Measurements from ENCODE around the gene THRB.
A peak's percentile ranks its signal among the peaks of the same experiment; 100 is the strongest.

The THRB gene

DNA sequence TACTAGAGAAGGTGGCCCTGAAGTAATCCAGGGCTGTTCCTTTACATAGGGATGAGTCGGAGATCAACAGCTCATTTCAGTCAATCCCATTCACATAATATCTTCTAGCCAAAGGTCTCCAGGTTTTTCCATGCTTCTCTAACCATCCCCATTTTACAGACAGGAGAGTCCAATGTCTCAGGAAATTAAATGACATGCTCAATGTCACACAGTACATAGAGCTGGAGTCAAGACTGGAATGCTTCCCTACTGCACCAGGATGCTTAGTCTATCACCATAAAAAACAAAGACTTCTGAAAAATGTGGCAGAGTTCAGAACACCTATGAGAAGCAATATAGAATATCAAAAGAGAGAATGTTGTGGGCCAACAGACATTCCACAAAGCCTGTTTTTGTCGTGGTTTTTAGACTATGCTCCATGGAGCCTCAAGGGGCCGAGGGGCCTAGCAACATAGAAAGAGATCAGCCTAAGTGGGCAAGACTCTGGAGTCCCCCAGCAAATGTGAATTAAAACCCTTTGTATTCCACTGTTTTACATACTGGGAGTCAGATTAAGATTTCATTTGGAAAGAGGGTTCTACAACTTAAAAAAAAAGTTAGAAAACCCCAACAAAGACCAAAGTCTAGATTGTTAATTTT lies 122.0 kb downstream of the THRB start:
- no peak for DNase-seq

DNA sequence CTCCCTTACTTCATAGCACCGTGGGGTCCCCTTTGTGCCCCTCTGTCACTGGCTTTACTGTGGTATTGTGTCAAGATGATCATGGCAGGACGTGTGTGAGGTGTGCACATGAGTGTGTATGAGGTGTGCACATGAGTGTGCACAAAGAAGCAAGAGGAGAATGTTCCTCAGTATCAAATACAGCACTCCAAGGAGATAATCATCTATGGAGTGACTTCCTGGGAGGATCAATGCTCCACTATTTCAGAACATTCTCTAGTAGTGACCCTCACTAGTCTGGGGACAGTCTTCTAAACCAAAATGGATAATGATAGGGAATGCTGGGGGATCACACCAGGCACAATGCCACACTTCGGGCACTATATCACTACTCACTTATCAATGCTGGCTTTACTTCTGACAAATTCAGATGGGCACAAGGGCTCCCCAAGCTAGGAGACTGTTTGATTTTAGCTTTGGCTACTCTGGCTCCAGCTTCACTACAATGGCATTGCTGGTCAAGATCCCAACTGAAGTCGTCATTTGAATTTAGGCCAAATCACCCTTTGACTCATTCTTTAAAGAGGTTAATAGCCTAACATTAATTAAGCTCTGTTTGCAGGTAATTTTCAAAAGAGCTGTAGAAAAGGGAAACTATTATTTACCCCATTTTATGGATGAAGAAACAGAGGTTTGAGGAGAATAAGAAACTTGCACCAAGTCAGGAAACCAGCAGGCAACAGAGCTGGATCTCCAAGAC lies 124.1 kb downstream of the THRB start:
- DNase-seq = no peak

DNA sequence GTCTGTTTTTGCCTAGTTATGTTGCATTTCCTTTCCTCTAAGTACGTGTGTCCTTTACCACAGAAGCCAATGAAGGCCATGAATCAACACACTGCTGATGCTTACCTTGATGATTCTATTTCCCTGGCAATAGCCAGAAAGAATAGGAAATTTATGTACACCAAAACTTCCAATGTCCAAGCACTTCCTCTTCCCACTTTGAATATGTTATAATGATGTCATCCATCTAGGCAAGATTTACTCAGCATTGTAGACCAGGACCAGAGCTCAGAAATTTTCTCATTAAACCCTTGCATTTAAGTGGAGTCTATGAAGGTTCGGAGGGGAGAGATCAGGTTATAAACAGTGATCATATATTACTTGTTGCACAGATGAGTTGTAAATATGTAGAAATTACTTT lies 126.0 kb downstream of the THRB start:
- DNase-seq = no peak

- no peak for DNase-seq
Measured at GRCh38 chr3:24367664-24368264, 126.9 kb downstream of the THRB start.

DNA sequence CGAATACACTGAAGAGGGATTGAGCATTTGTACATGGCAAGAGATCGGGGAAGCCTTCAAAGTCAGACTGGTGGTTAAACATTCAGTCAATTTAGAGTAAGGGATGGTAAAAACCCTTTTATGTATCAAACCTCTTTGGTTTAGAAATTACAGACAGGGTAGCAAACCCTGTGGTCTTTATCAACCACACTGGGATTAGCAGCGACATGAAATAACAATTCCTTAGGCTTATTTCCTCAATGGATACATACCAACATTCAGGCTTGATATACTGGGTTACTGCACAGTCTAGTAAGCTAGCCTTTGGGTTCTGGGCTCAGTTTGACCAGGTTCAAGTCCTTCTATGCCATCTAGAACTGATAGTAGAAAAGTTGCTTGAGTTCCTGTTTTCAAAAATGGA lies 127.4 kb downstream of the THRB start:
- no peak for DNase-seq

GRCh38 chr3:24365168-24365567 lies 129.5 kb downstream of the THRB start:
- DNase-seq = peak; percentile 38

DNA sequence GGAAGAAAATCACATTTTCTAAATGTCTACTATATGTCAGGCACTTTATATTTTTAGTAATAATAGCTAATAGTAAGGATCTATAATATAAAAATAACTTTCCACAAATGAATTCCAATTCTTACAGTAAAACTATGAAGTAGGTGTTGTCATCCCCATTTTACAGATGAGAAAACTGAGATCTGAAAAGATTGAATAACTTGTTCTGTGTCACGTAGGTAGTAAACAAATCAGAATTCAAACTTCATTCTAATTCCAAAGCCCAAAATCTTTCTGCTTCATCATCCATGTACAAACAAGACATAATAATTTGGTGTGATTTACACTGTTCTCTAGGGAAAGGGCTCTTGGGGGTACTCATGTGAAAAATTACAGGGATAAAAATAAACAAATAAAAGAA lies 130.3 kb downstream of the THRB start:
- no peak for DNase-seq

DNA sequence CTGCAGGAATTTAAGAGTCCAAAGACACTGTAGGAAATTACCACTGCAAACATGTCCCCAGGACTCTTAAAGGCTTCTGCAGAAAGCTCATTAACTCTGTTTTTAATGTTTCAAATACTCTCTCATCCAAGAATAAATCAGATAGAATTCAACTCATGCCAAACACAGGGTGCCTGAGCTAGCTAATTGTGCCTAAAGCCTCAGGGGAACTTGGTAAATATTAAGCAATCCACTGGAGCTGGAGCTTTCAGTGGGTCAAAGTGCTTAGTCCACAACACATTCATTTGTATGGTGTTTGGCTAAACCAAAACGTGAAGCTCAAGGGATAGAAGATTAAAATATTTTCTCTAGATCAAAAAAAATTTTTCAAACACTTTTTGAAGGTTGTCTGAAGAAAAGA lies 131.4 kb downstream of the THRB start:
- no peak for DNase-seq

- DNase-seq = no peak
Measured at GRCh38 chr3:24361623-24362022, 133.0 kb downstream of the THRB start.

GRCh38 chr3:24360957-24361356 lies 133.7 kb downstream of the THRB start:
- no peak for DNase-seq

- no peak for DNase-seq
Measured at GRCh38 chr3:24359645-24360462, 134.8 kb downstream of the THRB start.

DNA sequence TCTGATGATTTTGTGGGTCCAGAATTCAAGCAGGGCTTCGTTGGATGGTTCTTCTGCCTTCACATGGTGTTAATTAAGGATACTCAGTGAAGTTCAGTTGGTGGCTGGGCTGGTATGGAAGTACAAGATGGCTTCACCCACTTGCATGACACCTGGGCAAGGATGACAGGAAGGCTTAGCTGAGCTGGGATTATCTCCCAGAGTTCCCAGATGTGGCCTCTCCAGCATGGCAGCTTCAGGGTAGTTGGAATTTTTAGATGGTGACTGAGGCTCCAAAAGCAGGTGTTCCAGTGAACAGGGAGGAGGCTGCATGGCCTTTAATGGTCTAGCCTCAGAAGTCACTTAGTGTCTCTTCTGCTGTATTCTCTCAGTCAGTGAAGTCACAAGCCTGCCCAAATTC lies 135.5 kb downstream of the THRB start:
- DNase-seq = no peak

- DNase-seq = no peak
Measured at GRCh38 chr3:24357635-24358034, 137.0 kb downstream of the THRB start.

DNA sequence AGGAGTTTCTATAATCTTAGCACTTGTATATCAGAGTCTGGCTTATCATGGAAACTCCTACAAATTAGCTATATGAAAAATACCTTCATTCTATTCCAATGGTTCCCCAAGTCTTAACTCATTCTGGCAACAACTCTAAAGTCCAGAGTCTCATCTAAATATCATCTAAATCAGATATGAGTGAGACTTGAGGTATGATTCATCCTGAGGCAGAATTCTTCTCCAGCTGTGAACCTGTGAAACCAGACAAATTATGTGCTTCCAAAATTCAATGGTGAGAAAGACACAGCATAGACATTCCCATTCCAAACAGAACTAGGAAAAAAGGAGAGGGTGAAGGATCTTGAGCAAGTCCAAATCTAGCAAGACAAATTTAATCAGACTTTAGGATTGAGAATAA lies 138.8 kb downstream of the THRB start:
- no peak for DNase-seq

DNA sequence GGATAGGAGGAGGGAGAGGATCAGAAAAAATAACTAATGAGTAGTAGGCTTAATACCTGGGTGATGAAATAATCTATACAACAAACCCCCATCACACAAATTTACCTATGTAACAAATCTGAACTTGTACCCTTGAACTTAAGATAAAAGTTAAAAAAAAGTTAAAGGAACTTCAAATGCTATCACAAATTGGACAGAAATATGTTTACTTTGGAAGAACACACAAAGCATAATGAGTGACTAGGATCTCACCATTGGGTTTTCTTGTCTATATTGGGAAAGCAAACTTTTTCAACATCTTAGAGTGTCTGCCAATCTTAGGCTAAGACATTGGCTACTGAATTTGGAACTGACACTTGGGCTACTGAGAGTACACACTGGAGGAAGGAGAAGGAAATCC lies 140.4 kb downstream of the THRB start:
- no peak for DNase-seq

- no peak for DNase-seq
Measured at GRCh38 chr3:24352893-24353553, 141.6 kb downstream of the THRB start.

DNA sequence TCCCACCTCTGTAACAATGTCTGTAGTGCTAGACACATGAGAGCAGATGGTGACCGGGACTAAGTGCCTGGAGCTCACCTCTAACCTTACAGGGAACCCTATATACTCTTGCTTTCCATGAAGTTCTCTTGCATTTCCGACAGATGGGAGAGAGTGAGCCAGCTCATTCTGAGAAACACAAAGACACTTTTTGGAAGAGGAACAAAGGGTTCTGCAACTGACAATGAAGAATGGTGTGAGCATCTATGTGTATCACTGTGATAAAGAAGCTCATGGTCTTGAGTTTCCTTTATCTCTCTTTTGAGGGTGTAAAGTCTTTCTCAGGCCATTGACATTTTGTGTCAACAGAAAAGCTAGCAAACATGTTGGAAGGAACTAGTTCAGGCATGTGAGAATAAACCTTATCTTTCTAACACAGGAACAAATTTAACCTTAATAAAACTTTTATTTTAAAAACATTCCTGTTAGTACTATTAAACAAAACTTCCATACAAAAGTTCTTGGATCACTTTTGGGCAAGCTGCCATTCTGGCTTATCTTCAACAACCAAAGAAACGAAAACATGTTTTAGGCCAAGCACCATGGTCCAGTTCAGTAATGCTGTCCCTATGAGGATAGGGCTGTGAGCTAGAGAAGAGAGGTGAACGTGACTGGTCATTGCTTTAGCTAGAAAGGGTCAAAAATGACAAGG lies 142.7 kb downstream of the THRB start:
- DNase-seq = no peak

- no peak for DNase-seq
Measured at GRCh38 chr3:24349367-24350019, 145.2 kb downstream of the THRB start.

DNA sequence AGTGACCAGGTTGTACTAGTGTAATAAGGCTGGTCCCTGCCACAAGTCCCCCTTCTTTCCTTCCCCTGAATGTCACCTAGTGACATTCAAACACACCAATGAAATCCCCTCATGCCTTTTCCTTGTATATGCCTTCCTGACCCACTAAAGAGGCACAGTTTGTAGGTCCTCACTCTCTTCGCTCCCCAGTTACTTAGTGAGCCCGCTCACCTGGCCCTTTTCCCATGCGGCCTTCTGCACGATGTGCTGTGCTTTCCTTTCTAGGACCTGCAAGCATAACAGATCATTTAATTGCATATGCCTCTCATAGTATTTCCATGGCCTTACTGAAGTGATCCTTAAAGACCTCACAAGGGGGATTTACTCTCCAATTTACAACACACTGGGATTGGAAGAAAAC lies 146.3 kb downstream of the THRB start:
- DNase-seq = no peak

DNA sequence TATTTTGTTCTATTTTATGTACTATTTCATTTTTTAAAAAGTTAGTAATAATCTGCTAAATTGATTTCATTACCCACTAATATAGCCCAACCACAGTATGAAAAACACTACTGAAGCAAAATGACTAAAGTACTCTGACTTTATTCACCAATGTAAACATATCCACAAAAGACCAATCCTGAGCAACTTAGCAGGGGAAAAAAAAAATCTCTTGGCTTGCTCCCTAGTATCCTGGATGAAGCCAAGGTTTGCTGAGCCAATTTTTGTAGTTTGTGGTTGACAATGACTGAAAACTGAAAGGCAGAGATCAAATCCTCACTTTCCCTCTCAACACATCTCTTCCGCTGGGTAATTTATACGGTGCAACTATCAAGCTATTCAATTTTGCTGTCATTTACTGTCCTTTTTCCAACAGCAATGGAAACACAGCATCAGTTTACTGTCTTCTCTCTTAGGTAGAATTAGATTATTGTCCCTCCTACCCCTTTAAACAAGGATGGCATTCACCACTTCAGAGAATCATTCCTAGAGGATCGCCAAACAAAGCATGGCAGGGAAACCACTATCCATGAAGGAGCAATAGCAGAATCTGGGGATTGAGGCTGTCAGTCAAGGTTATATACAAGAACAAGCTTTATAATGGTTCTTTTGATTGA lies 149.7 kb downstream of the THRB start:
- no peak for DNase-seq

DNA sequence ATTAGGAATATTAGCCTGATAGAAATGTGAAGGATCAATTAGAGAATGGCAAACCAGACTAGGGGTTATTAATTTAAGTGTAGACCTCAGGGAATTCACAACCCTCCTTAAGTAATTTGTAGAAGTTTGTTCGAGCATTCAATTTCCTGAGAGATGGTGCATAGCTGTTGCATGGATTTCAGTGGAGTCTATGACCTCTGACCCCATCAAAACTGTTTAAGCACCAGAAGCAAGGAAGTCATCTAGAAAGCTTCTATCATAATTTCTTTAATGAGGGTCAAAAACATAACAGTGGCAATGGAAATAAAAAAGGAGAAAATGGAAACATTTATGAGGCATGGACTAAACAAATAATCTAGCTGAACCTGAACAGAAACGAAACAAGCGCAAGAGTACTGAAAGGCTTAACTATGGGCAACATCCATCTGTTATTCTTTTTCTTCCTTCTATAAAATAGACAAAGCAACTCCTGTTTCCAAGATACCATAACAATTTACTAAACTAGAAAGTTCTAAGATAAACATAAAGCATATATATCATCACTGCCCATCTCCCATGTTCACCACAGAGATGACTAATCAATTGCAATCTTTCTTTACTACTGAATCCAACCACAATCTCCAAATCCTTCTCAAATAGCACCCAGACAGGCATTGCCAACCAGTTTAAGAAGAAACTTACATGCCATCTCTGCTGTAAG lies 151.4 kb downstream of the THRB start:
- DNase-seq = no peak

Data from NCI-H774 (cell line).